Lower leg skin (tissue), 4 donors: ENCODE measurements around the gene TTC21A. TPM values are rescaled to one million over a fixed set of nuclear protein-coding genes. Genes with fewer than 3 reads are reported as not detected.

Source experiments
- DNase-seq, 2 donors: peaks; one replicate each; pipeline ENCODE4 v3.0.0-alpha.2; 2019; ENCODE audit warnings: low spot score in 2 of 2
- H3K4me3 ChIP-seq: fragments of 200-600 bp; sonication (generic); 2 replicates; pipeline ENCODE4 v1.5.1; 2017; ENCODE audit warnings: mild to moderate bottlenecking, low read depth; ENCODE audit not compliant: poor library complexity, severe bottlenecking
- POLR2A ChIP-seq, 2 donors: fragments of 450-650 bp; IDR thresholded peaks; one replicate each; pipeline ENCODE4 v1.6.1; 2016 to 2017; ENCODE audit warnings: antibody characterized with exemption in 2 of 2, mild to moderate bottlenecking in 1 of 2, moderate library complexity in 1 of 2
- WGBS, 2 donors: methylation state at CpG; one replicate each; pipeline ENCODE4 v1.1.5; 2018; 5-methylcytosine and 5-hydroxymethylcytosine counted together
- intact Hi-C: fragments of 100-400 bp; cut with DNase I; formaldehyde crosslinking; loops from one replicate; pipeline ENCODE4 v1.15.0; 2023; ENCODE audit warnings: low total_unique reads
- total RNA-seq, 4 donors: library from RNA; depleted of rRNA; stranded (reverse); fragments of >200 nt; gene quantifications; one replicate each; pipeline ENCODE4 v1.1.0, GENCODE V29; 2016
- TF ChIP-seq, protein P1 (sequence below), 3 donors: fragments of 450-650 bp; IDR thresholded peaks; one replicate each; pipeline ENCODE4 v1.5.1; 2016; ENCODE audit warnings: antibody characterized with exemption in 3 of 3, mild to moderate bottlenecking in 3 of 3, moderate library complexity in 2 of 3

The TTC21A gene
- total RNA-seq, 4 donors from 2014 or later = 2.7 to 5.6 (median 4.9) TPM

DNA sequence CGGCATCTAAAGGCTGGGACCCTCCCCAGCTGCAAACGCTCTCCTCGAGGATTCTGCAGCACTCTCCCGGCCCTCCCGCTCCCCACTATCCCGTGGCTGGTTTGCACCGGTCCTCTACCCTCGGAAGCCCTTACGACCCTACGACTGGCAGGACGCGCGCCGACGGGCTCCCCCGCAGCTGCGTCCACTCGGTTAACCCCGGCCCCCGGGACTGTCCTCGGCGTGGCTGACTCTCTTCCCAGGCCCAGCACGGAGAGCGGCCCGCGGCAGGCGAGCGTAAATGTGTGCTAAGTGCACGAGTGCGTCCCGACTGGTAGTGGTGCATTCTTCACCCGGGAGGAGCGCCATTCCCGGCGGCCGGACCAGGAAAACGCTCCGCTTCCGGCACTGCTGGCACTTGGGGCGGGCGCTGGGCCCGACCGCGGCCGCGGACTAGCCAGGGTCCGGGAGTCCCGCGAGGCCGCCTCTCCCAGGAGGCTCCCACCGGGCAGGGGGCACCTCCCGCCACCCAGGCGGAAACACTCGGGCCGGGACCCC, 561 bp upstream of the TTC21A start:
- H3K4me3 ChIP-seq = peak overlapping the region; percentile 83
- DNase-seq = peak in 1 of 2 donors; percentile 92
- TF ChIP-seq, protein P1, sequence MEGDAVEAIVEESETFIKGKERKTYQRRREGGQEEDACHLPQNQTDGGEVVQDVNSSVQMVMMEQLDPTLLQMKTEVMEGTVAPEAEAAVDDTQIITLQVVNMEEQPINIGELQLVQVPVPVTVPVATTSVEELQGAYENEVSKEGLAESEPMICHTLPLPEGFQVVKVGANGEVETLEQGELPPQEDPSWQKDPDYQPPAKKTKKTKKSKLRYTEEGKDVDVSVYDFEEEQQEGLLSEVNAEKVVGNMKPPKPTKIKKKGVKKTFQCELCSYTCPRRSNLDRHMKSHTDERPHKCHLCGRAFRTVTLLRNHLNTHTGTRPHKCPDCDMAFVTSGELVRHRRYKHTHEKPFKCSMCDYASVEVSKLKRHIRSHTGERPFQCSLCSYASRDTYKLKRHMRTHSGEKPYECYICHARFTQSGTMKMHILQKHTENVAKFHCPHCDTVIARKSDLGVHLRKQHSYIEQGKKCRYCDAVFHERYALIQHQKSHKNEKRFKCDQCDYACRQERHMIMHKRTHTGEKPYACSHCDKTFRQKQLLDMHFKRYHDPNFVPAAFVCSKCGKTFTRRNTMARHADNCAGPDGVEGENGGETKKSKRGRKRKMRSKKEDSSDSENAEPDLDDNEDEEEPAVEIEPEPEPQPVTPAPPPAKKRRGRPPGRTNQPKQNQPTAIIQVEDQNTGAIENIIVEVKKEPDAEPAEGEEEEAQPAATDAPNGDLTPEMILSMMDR (IDR thresholded peaks at IDR 0.05) = no peak
- no peak for TF ChIP-seq POLR2A (IDR thresholded peaks at IDR 0.05)
- intact Hi-C loops = no loop called here
- WGBS, 2 donors = 0% methylated on average over 22 to 23 of the region's 55 CpGs

DNA sequence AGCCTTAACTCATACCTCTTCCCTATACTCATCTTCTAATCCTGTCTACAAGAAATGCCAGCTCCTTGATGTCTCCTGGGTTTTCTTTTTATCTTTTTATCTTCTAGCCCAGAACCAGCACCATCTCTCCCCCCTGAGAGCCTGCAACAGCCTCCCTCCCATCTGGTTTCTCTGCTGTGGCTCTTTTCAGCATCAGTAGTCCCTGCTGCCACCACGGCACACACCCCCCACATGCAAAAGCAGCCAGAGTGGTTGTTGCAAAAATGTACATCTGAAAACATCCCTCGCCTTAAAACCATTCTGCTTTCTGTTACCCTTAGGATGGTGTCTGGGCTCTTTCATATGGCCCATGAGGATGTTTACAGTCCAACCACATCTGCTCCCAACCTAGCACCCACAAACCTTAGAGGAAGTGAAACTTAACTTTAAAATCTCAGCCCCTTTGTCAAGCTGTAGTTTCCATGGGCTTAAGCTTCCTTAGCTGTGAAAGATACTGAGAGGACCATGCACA, 775 bp downstream of the TTC21A start:
- no peak for TF ChIP-seq POLR2A (IDR thresholded peaks at IDR 0.05)
- TF ChIP-seq, protein P1 (IDR thresholded peaks at IDR 0.05) = no peak
- intact Hi-C loops = no loop called here
- DNase-seq = no peak
- no peak overlapping the region for H3K4me3 ChIP-seq
- 28 to 37% methylated on average over 2 of the region's 2 CpGs for WGBS, 2 donors

DNA sequence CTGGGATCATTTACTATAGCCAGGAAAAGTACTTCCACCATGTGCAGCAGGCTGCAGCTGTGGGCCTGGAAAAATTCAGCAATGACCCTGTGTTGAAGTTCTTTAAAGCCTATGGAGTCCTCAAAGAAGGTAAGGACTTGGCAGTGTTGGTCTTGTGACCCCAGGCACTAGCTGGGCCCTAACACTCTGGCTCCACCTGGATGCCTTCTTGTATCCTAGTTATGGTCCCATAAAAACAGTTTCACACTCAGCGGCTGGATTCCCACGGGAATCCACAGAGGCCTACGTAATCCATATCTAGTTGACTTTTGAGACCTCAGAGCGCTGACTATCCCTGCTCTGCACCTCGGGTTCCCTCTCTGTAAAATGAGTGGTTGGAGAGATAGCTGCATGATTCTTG, 1.6 kb downstream of the TTC21A start:
- WGBS, 2 donors = 89 to 93% methylated on average over 5 of the region's 5 CpGs
- TF ChIP-seq, protein P1 (IDR thresholded peaks at IDR 0.05) = no peak
- no peak for TF ChIP-seq POLR2A (IDR thresholded peaks at IDR 0.05)
- H3K4me3 ChIP-seq = no peak overlapping the region
- no peak for DNase-seq
- intact Hi-C loops = no loop called here

DNA sequence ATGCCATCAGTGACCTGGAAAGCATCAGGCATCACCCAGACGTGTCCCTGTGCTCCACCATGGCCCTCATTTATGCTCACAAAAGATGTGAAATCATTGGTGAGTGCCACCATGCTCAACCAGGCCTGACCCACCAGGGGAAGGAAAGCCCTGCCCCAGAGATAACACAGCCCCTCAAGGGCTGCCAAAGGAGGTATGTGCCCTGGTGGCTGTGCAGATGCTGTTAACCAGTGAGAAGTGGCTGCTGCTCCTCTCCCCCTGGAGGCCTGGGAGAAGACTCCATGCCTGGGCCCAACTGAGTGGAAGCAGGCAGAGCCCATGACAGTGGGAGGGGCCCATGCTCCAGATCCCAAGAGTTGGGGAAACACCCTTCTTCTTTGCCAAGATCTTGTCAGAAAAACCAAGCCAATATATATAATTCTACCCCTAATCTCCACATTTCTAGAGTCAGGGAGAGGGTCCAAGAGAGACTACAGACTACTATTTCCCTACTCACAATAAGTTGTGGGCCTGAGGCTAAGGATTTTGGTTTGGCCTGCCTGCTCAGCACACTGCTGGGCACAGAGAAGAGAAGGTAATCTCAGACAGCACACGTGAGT, 2.7 kb downstream of the TTC21A start:
- 50 to 86% methylated on average over 2 of the region's 2 CpGs for WGBS, 2 donors
- DNase-seq = peak in 1 of 2 donors; percentile 60

DNA sequence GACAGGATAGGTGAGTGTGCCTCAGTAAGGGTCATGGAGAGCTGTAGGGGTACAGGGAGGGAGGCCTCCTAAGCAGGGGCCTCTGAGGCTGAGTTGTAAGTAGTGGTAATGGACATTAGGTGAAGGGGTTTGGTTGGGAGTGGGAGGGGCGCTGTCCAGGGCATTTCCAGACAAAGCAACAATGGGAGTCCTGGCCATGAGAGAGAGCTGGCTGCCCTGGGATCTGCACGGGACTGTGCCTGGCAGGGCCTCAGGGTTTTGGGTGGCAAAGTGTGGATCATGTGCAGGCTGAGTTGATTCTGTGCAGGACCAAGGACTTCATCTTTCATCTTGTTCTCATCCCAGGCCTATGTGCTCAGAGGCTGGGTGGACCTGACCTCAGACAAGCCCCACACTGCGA, 4.6 kb downstream of the TTC21A start:
- intact Hi-C loops = no loop called here
- no peak for DNase-seq
- H3K4me3 ChIP-seq = no peak overlapping the region
- TF ChIP-seq POLR2A (IDR thresholded peaks at IDR 0.05) = no peak
- TF ChIP-seq, protein P1 (IDR thresholded peaks at IDR 0.05) = no peak
- WGBS, 2 donors = 92 to 93% methylated on average over 3 of the region's 3 CpGs

More for the DNA sequence above, 2.7 kb downstream of the TTC21A start:
- H3K4me3 ChIP-seq = no peak overlapping the region
- TF ChIP-seq, protein P1 (IDR thresholded peaks at IDR 0.05) = no peak
- TF ChIP-seq POLR2A (IDR thresholded peaks at IDR 0.05) = no peak
- intact Hi-C loops = no loop called here
